Measurements from ENCODE around the gene C1orf167.

Gene C1orf167

DNA sequence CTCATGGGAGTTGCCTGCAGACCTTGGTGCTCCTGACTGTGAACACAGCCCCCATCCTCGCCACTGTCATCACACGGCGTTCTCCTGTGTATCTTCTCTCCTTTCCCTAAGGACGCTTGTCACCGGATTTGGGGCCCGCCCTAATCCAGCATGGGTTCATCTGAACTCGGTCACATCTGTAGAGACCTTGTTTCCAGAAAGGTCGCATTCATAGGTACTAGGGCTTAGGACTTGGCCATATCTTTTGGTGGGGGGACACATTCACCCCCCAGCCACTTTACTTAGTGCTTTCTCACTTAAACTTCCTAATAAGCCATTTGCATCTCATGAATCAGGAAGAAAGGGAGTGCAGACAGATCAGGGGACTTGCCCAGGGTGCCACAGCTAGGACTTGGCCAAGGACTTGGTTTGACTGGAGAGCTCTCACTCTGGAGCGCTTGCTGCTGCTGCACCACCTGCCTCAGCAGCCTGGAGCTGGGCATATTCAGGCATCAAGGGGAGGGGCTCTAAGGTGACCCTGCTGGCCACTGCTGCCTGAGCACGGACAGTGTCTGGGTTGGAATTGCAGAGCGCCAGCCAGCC, 75.9 kb downstream of the C1orf167 start:
- no peak overlapping the region for H3K4me3 ChIP-seq (IDR thresholded peaks at IDR 0.05; ENCODE audit: insufficient read depth, low read depth, low read length)
- no peaks in the 10 kb centered on the region for H4K20me1 ChIP-seq (ENCODE audit: insufficient read depth)
- no peak overlapping the region for H2AFZ ChIP-seq (ENCODE audit: low read depth)
- H3K36me3 ChIP-seq (ENCODE audit: insufficient read depth) = no peaks in the 10 kb centered on the region
- H3K79me2 ChIP-seq (ENCODE audit: insufficient read depth, low read depth) = no peaks in the 10 kb centered on the region
- H3K4me2 ChIP-seq = no peak overlapping the region
- H3K9ac ChIP-seq = no peak overlapping the region
- H3K27ac ChIP-seq = no peak overlapping the region
- TF ChIP-seq, protein P1, sequence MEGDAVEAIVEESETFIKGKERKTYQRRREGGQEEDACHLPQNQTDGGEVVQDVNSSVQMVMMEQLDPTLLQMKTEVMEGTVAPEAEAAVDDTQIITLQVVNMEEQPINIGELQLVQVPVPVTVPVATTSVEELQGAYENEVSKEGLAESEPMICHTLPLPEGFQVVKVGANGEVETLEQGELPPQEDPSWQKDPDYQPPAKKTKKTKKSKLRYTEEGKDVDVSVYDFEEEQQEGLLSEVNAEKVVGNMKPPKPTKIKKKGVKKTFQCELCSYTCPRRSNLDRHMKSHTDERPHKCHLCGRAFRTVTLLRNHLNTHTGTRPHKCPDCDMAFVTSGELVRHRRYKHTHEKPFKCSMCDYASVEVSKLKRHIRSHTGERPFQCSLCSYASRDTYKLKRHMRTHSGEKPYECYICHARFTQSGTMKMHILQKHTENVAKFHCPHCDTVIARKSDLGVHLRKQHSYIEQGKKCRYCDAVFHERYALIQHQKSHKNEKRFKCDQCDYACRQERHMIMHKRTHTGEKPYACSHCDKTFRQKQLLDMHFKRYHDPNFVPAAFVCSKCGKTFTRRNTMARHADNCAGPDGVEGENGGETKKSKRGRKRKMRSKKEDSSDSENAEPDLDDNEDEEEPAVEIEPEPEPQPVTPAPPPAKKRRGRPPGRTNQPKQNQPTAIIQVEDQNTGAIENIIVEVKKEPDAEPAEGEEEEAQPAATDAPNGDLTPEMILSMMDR (conservative IDR thresholded peaks at IDR 0.05; ENCODE audit: low read depth, low read length) = no peak
- H3K4me1 ChIP-seq (ENCODE audit: low read depth, poor library complexity, severe bottlenecking) = peaks cover 6% of the 10 kb centered on the region
- H3K27me3 ChIP-seq (ENCODE audit: insufficient read depth, low read depth) = no peaks in the 10 kb centered on the region

DNA sequence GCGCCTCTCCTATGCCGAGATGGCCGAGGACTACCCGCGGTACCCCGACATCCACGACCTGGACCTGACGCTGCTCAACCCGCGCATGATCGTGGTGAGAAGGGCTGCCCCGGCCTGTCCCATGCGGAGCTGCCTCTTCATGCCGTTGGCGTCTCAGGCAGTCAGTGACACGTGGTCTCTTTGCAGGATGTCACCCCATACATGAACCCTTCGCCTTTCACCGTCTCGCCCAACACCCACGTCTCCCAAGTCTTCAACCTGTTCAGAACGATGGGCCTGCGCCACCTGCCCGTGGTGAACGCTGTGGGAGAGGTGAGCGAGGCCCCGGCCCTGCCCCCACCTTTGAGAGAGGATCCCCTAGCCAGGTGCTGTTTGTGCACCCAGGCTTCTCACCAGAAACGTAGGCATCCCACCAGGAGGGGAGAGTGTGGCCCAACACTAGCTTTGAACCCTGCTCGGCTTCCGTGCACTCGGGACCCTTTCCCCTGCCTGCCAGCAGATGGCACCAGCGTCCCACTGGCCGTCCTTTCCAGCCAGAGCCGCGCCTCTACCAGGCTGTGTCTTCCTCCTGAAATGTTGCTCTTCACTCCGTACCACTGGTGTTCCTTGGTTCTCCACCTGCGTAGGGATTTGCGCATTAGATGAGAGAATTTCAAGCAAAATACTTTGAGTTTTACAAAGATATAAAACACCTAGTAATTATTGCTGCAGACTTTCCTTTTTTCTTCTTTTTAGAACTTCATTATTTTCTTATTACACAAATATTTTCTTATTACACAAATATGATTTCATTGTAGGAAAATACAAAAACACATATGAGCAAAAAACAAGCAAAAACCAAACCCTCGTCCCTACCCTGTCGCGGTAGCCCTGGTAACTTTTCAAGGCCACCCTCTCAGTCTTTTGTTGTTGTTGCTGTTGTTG, 76.6 kb downstream of the C1orf167 start:
- TF ChIP-seq, protein P1 (conservative IDR thresholded peaks at IDR 0.05; ENCODE audit: low read depth, low read length) = peak; percentile 93
- Histone ChIP-seq H3K36me3 (ENCODE audit: insufficient read depth) (no peaks in the 10 kb centered on the region), H4K20me1 (ENCODE audit: insufficient read depth) (no peaks in the 10 kb centered on the region), H3K9ac (no peak overlapping the region), H2AFZ (ENCODE audit: low read depth) (no peak overlapping the region), H3K4me2 (no peak overlapping the region), H3K4me3 (IDR thresholded peaks at IDR 0.05; ENCODE audit: insufficient read depth, low read depth, low read length) (no peak overlapping the region), H3K27ac (no peak overlapping the region), H3K4me1 (ENCODE audit: low read depth, poor library complexity, severe bottlenecking) (peaks cover 6% of the 10 kb centered on the region), H3K79me2 (ENCODE audit: insufficient read depth, low read depth) (no peaks in the 10 kb centered on the region), H3K27me3 (ENCODE audit: insufficient read depth, low read depth) (no peaks in the 10 kb centered on the region)

Measured in KMS-11 (cell line).